K562 (cell line): ENCODE results near the gene DIP2C. TPM values are rescaled to one million over a fixed set of nuclear protein-coding genes. Genes with fewer than 3 reads are reported as not detected.

Source experiments
- ATAC-seq: fragments of 200-7000 bp; cut with Tn5 transposase; 3 replicates; pipeline ENCODE4 v1.9.1; 2020; ENCODE audit warnings: moderate library complexity
- BruUV-seq: library from RNA; stranded (reverse); fragments of 400-500 nt; replicated peaks from 2 replicates; lab custom pipeline; 2021; lab: Mats Ljungman, UMichigan
- CTCF ChIA-PET: fragments of 300-600 bp; formaldehyde crosslinking; extraction: SDS; loops from one replicate; lab custom pipeline; 2021; ENCODE audit warnings: low intra/inter-chr PET ratio; lab: Yijun Ruan, JAX
- POLR2A ChIA-PET: fragments of 300-600, 350-650 bp; sonication (Branson Sonifier 250); formaldehyde crosslinking; extraction: SDS; loops from one replicate; lab custom pipeline; 2021; ENCODE audit warnings: antibody characterized with exemption, inconsistent platforms; lab: Yijun Ruan, JAX
- DNase-seq, 4 experiments: peaks; one replicate each; pipeline versions ENCODE4 v3.0.0 to v3.0.0-alpha.2; 2011 to 2018; ENCODE audit warnings: low spot score in 3 of 4, mixed read lengths in 3 of 4; ENCODE audit errors: extremely low read depth in 1 of 4
- FAIRE-seq: peaks from 2 replicates; lab custom pipeline; 2011; peaks lifted over from hg19 to GRCh38; lab: Jason Lieb, UNC
- H2AFZ ChIP-seq: 2 replicates; pipeline ENCODE4 v1.6.0; 2011; ENCODE audit warnings: low read depth, low read length, control low read depth, inconsistent platforms
- H3K27ac ChIP-seq: fragments of 200-600 bp; 3 replicates; pipeline ENCODE4 v1.8.0; 2011; ENCODE audit warnings: low read depth, mild to moderate bottlenecking, control low read depth, inconsistent platforms, low read length, moderate library complexity, mixed read lengths; ENCODE audit errors: extremely low read depth
- H3K27me3 ChIP-seq, 2 experiments: fragments of 300-600 bp in 1 of 2; 2 replicates in 1 of 2; 3 replicates in 1 of 2; pipeline versions ENCODE4 v1.6.0 to v1.8.0; 2011; ENCODE audit warnings: inconsistent platforms in 2 of 2, low read length in 2 of 2, mild to moderate bottlenecking in 1 of 2, mixed read lengths in 1 of 2, moderate library complexity in 1 of 2; ENCODE audit not compliant: control insufficient read depth in 2 of 2, insufficient read depth in 2 of 2
- H3K36me3 ChIP-seq: fragments of 300-600 bp; 3 replicates; pipeline ENCODE4 v1.8.0; 2011; ENCODE audit warnings: mild to moderate bottlenecking, low read length, inconsistent platforms; ENCODE audit not compliant: control insufficient read depth, insufficient read depth
- H3K4me1 ChIP-seq, 2 experiments: fragments of 200-600 bp in 1 of 2; replicated peaks in 1 of 2; 2 replicates in 1 of 2; 3 replicates in 1 of 2; pipeline versions ENCODE4 v1.5.1 to v1.8.0; 2011; ENCODE audit warnings: inconsistent platforms in 2 of 2, low read length in 2 of 2, mild to moderate bottlenecking in 1 of 2, mixed read lengths in 1 of 2, moderate library complexity in 1 of 2; ENCODE audit not compliant: control insufficient read depth in 2 of 2, insufficient read depth in 2 of 2
- H3K4me2 ChIP-seq: 2 replicates; pipeline ENCODE4 v1.6.1; 2011; ENCODE audit warnings: low read length, control low read depth, inconsistent platforms, mixed read lengths; ENCODE audit not compliant: insufficient read depth
- H3K4me3 ChIP-seq: fragments of 200-600 bp; sonication (generic), shearing (Covaris generic); 2 replicates; pipeline ENCODE4 v1.5.1; 2016; ENCODE audit warnings: control low read depth, inconsistent platforms
- H3K79me2 ChIP-seq: fragments of 200-600 bp; 3 replicates; pipeline ENCODE4 v1.8.0; 2011; ENCODE audit warnings: low read length, inconsistent platforms; ENCODE audit not compliant: control insufficient read depth, insufficient read depth
- H3K9ac ChIP-seq, 2 experiments: 2 replicates each; pipeline versions ENCODE4 v1.6.0 to v1.6.1; 2011; ENCODE audit warnings: low read depth in 2 of 2, low read length in 2 of 2, control low read depth in 1 of 2, inconsistent platforms in 1 of 2, mild to moderate bottlenecking in 1 of 2, mixed read lengths in 1 of 2; ENCODE audit not compliant: insufficient read depth in 1 of 2
- H3K9me1 ChIP-seq: one replicate; pipeline ENCODE4 v1.6.0; 2011; ENCODE audit warnings: inconsistent platforms, mild to moderate bottlenecking, low read length, moderate library complexity; ENCODE audit not compliant: control insufficient read depth, insufficient read depth
- H3K9me3 ChIP-seq: replicated peaks from 2 replicates; pipeline ENCODE4 v1.5.1; 2011; ENCODE audit warnings: low read depth, low read length, inconsistent platforms; ENCODE audit not compliant: control insufficient read depth, insufficient read depth
- H4K20me1 ChIP-seq: replicated peaks from 2 replicates; pipeline ENCODE4 v1.6.1; 2011; ENCODE audit warnings: low read length, inconsistent platforms, mixed read lengths; ENCODE audit not compliant: control insufficient read depth, insufficient read depth
- ADNP ChIP-seq: fragments of 200-800 bp; sonication (Bioruptor generic); IDR thresholded peaks from 2 replicates; pipeline ENCODE4 v1.6.1; 2016; ENCODE audit warnings: missing genetic modification characterization, missing compliant biosample characterization
- BACH1 ChIP-seq: fragments of 200-800 bp; sonication (Bioruptor generic); IDR thresholded peaks from 2 replicates; pipeline ENCODE4 v1.6.1; 2016; ENCODE audit warnings: missing genetic modification characterization, missing compliant biosample characterization
- BDP1 ChIP-seq: IDR thresholded peaks from 3 replicates; pipeline ENCODE4 v1.6.1; 2011; ENCODE audit not compliant: insufficient read length, insufficient read depth
- CEBPB ChIP-seq: fragments of 450-650 bp; IDR thresholded peaks from 2 replicates; pipeline ENCODE4 v1.6.1; 2016; ENCODE audit warnings: missing genetic modification characterization, missing compliant biosample characterization
- FOXP1 ChIP-seq: sonication (generic); formaldehyde crosslinking; IDR thresholded peaks from 2 replicates; pipeline ENCODE4 v1.8.0; 2022; ENCODE audit warnings: mild to moderate bottlenecking, missing genetic modification reagents
- GATA2 ChIP-seq: sonication (generic); formaldehyde crosslinking; IDR thresholded peaks from 2 replicates; pipeline ENCODE4 v1.4.0; 2020; ENCODE audit warnings: mild to moderate bottlenecking, missing genetic modification reagents
- PCBP2 ChIP-seq: fragments of 200-400 bp; formaldehyde crosslinking; IDR thresholded peaks from 2 replicates; pipeline ENCODE4 v1.6.1; 2018; ENCODE audit warnings: low read length, low read depth, mild to moderate bottlenecking, moderate library complexity; ENCODE audit not compliant: poor library complexity, severe bottlenecking
- POU5F1 ChIP-seq: fragments of 150-350 bp; IDR thresholded peaks from 2 replicates; pipeline ENCODE4 v1.6.1; 2014; ENCODE audit warnings: borderline replicate concordance, low read length, low read depth, mild to moderate bottlenecking; ENCODE audit not compliant: partially characterized antibody
- RAD21 ChIP-seq, 2 experiments: fragments of 250-450 bp in 1 of 2; fragments of 450-650 bp in 1 of 2; sonication (Bioruptor Pico) in 1 of 2; formaldehyde crosslinking in 1 of 2; IDR thresholded peaks in 1 of 2; conservative IDR thresholded peaks in 1 of 2; 2 replicates each; pipeline versions ENCODE4 v1.4.0 to v1.8.0; 2020 to 2022; ENCODE audit warnings: mild to moderate bottlenecking in 2 of 2, moderate library complexity in 1 of 2
- RBBP5 ChIP-seq: fragments of 200-600 bp; sonication (generic); IDR thresholded peaks from 2 replicates; pipeline ENCODE4 v1.6.1; 2012; ENCODE audit warnings: borderline replicate concordance, mild to moderate bottlenecking, low read length, control low read depth, inconsistent platforms; ENCODE audit not compliant: insufficient read depth, poor library complexity, severe bottlenecking
- RBM25 ChIP-seq: fragments of 200-400 bp; formaldehyde crosslinking; IDR thresholded peaks from 2 replicates; pipeline ENCODE4 v1.6.1; 2018; ENCODE audit warnings: low read length, low read depth, moderate library complexity; ENCODE audit not compliant: severe bottlenecking
- RFX5 ChIP-seq: IDR thresholded peaks from 2 replicates; pipeline ENCODE4 v1.6.1; 2011; ENCODE audit warnings: low read depth, mild to moderate bottlenecking, improper control_type of control experiment, low read length
- RHOXF2B ChIP-seq: fragments of 250-450 bp; sonication (Bioruptor Pico); conservative IDR thresholded peaks from 2 replicates; pipeline ENCODE4 v1.5.1; 2021
- ZNF431 ChIP-seq: sonication (generic); formaldehyde crosslinking; IDR thresholded peaks from 2 replicates; pipeline ENCODE4 v1.8.0; 2022; ENCODE audit warnings: mild to moderate bottlenecking, missing genetic modification reagents
- WGBS: fragments of 100-300 bp; shearing (Covaris generic); methylation state at CpG from one replicate; pipeline ENCODE4 v1.1.6; 2016; ENCODE audit warnings: low coverage, mixed read lengths; ENCODE audit not compliant: insufficient coverage; ENCODE audit errors: missing lambda C conversion rate; 5-methylcytosine and 5-hydroxymethylcytosine counted together
- in situ Hi-C: fragments of 300-500 bp; cut with MboI; formaldehyde crosslinking; loops from 4 replicates; pipeline ENCODE4 v1.15.0; 2018; ENCODE audit warnings: inconsistent platforms, mixed read lengths
- intact Hi-C: fragments of 100-400 bp; cut with micrococcal nuclease; formaldehyde crosslinking; loops from 2 replicates; pipeline ENCODE4 v1.14.2; 2022
- polyA plus RNA-seq, 8 experiments: library from polyadenylated mRNA; depleted of rRNA in 4 of 8; stranded (reverse) in 5 of 8; unstranded in 3 of 8; fragments of >200 nt; fragmentation: Nextera tagmentation in 2 of 8; fragmentation: Illumina TruSeq in 1 of 8; extraction: Ambion mirVana in 2 of 8; extraction: Trizol in 1 of 8; gene quantifications; 2 replicates each; pipeline versions ENCODE4 v1.2.1 to v1.2.3, GENCODE V29; 2011 to 2014; ENCODE audit warnings: inconsistent platforms in 1 of 8, missing spikeins in 1 of 8
- total RNA-seq, 7 experiments: library from RNA; depleted of rRNA in 6 of 7; stranded (reverse); fragments of >200 nt in 6 of 7; fragmentation: Illumina TruSeq in 2 of 7; extraction: Trizol in 2 of 7; gene quantifications; 2 replicates each; pipeline versions ENCODE4 v1.2.1 to v1.2.3, GENCODE V29; 2011 to 2021; ENCODE audit warnings: low replicate concordance in 1 of 7
- TF ChIP-seq, protein P1 (sequence below): fragments of 250-450 bp; sonication (Bioruptor Pico); IDR thresholded peaks from 2 replicates; pipeline ENCODE4 v1.8.0; 2021; ENCODE audit warnings: borderline replicate concordance, mild to moderate bottlenecking, moderate library complexity; ENCODE audit not compliant: poor library complexity, severe bottlenecking
- TF ChIP-seq, protein P2 (sequence below): fragments of 200-400 bp; formaldehyde crosslinking; IDR thresholded peaks from 2 replicates; pipeline ENCODE4 v1.6.1; 2017; ENCODE audit warnings: mild to moderate bottlenecking, low read depth, low read length, moderate library complexity

The DIP2C gene
- total and polyA plus RNA-seq, 9 of the 15 experiments (the other 6 are each of a cell fraction or from before 2014, with no cell fraction given) = 0.01 TPM; not detected in 8

DNA sequence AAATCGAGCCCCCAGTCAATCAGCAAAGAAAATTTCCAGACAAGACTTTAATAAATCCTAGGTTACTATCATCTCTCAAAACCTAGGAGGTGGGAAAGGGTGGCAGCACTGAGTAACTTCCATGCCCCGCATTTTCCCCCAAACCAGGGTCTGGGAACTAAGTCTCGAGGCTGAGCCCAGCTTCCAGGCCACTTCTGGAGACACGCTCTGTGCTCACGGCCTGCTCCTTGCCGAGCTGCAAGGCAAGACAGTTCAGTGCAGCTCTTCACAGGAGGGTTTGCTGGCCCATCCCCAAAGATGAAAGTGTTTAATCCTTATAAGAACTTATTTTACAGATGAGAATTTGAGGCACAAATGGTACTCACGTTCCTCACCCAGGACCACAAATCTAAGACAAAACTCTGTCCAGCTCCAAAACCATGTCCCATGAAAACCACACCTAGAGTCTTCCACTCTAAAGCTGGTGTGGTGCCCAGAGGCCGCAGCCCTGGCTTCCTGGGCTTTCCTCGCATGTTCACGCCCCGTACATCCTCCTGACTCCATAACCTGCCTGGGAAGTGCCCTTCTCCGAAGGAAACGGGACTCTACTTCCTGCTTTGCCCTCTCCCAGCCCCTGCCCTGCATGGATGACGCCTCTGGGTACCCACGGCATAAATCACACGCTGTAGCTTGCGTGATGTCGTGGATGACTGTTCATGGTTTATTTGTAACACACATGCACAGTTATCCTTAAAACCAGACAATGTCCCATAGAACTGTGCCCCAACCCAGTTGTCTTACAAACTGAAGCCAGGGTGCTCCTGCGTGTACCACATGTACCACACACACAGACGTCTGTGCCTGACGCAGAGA lies 201.2 kb downstream of the DIP2C start:
- no TSS peak for BruUV-seq
- H3K9me3 ChIP-seq = no peaks in the 10 kb centered on the region
- intact Hi-C loops = no loop called here
- TF ChIP-seq ZNF431 (CRISPR knock-in tag) (no peak), ADNP (tag) (no peak), RFX5 (no peak), CEBPB (tag) (no peak), GATA2 (CRISPR knock-in tag) (no peak), RAD21 (CRISPR knock-in tag; conservative IDR thresholded peaks at IDR 0.05 in 1 of 2, IDR thresholded peaks at IDR 0.05 in 1 of 2) (no peak), BACH1 (tag) (no peak), RHOXF2B (CRISPR knock-in tag) (no peak), FOXP1 (no peak), RBBP5 (no peak), POU5F1 (no peak), RBM25 (no peak), BDP1 (no peak), PCBP2 (no peak)
- TF ChIP-seq, protein P1, sequence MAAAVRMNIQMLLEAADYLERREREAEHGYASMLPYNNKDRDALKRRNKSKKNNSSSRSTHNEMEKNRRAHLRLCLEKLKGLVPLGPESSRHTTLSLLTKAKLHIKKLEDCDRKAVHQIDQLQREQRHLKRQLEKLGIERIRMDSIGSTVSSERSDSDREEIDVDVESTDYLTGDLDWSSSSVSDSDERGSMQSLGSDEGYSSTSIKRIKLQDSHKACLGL (CRISPR knock-in tag) = no peak
- TF ChIP-seq, protein P2, sequence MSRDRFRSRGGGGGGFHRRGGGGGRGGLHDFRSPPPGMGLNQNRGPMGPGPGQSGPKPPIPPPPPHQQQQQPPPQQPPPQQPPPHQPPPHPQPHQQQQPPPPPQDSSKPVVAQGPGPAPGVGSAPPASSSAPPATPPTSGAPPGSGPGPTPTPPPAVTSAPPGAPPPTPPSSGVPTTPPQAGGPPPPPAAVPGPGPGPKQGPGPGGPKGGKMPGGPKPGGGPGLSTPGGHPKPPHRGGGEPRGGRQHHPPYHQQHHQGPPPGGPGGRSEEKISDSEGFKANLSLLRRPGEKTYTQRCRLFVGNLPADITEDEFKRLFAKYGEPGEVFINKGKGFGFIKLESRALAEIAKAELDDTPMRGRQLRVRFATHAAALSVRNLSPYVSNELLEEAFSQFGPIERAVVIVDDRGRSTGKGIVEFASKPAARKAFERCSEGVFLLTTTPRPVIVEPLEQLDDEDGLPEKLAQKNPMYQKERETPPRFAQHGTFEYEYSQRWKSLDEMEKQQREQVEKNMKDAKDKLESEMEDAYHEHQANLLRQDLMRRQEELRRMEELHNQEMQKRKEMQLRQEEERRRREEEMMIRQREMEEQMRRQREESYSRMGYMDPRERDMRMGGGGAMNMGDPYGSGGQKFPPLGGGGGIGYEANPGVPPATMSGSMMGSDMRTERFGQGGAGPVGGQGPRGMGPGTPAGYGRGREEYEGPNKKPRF = no peak
- TF ChIP-seq, all 486 proteins: peak for 0
- in situ Hi-C loops = no loop called here
- H3K9me1 ChIP-seq = no peaks in the 10 kb centered on the region
- no peak overlapping the region for H2AFZ ChIP-seq
- H3K4me1 ChIP-seq = peaks cover 0 to 6% of the 10 kb centered on the region in 2 experiments; a peak in 1 of 5 replicates
- no peak for DNase-seq
- no peak overlapping the region for H3K9ac ChIP-seq
- no peak for ATAC-seq
- no peak overlapping the region for H3K4me2 ChIP-seq
- POLR2A ChIA-PET = no interaction called here
- H3K4me3 ChIP-seq = no peak overlapping the region
- CTCF ChIA-PET = no interaction called here
- H3K36me3 ChIP-seq = no peaks in the 10 kb centered on the region
- peaks cover 4% of the 10 kb centered on the region for H4K20me1 ChIP-seq
- no peak for FAIRE-seq
- no peak overlapping the region for H3K27ac ChIP-seq
- no peaks in the 10 kb centered on the region for H3K79me2 ChIP-seq
- peaks cover 38 to 95% of the 10 kb centered on the region in 2 experiments for H3K27me3 ChIP-seq
- 1% methylated on average over 21 of the region's 21 CpGs for WGBS
